ENCODE data around the gene PPP2R5D. TPM values are rescaled to one million over a fixed set of nuclear protein-coding genes. Genes with fewer than 3 reads are reported as not detected.

Gene PPP2R5D
- total RNA-seq, 2 donors from 2014 or later = 57.5 to 59.1 TPM

DNA sequence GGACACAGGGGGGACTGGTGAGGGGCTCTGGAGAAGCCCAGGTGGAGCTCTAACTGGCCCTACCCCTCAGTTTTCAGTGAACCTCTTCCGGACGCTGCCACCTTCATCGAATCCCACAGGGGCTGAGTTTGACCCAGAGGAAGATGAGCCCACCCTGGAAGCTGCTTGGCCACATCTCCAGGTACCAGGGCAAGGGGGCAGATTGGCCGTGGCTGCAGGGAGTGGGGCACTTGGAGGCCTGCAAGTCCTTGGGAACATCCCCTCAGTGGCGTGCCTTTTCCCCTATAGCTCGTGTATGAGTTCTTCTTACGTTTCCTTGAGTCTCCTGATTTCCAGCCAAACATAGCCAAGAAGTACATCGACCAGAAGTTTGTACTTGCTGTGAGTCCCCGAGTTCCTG is 22.8 kb downstream of the PPP2R5D start:
- peaks cover 62% of the 10 kb centered on the region for H3K36me3 ChIP-seq (ENCODE audit: control insufficient read depth, insufficient read depth, low read length)
- TF ChIP-seq, protein P1, sequence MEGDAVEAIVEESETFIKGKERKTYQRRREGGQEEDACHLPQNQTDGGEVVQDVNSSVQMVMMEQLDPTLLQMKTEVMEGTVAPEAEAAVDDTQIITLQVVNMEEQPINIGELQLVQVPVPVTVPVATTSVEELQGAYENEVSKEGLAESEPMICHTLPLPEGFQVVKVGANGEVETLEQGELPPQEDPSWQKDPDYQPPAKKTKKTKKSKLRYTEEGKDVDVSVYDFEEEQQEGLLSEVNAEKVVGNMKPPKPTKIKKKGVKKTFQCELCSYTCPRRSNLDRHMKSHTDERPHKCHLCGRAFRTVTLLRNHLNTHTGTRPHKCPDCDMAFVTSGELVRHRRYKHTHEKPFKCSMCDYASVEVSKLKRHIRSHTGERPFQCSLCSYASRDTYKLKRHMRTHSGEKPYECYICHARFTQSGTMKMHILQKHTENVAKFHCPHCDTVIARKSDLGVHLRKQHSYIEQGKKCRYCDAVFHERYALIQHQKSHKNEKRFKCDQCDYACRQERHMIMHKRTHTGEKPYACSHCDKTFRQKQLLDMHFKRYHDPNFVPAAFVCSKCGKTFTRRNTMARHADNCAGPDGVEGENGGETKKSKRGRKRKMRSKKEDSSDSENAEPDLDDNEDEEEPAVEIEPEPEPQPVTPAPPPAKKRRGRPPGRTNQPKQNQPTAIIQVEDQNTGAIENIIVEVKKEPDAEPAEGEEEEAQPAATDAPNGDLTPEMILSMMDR (conservative IDR thresholded peaks at IDR 0.05) = no peak
- WGBS, 2 experiments (ENCODE audit: insufficient coverage in 1 of 2, insufficient read length in 1 of 2) = 92 to 95% methylated on average over 8 to 9 of the region's 9 CpGs
- no peak overlapping the region for H3K27ac ChIP-seq (ENCODE audit: low read depth, low read length)
- peaks cover 64% of the 10 kb centered on the region for H3K36me3 Mint-ChIP-seq (ENCODE audit: low read depth)
- no peaks in the 10 kb centered on the region for H3K27me3 ChIP-seq (ENCODE audit: control insufficient read depth, insufficient read depth, low read length, poor library complexity, severe bottlenecking)
- no peaks in the 10 kb centered on the region for H3K9me3 Mint-ChIP-seq
- H3K4me3 Mint-ChIP-seq = no peak overlapping the region
- no peak overlapping the region for H3K27ac Mint-ChIP-seq
- H3K4me1 ChIP-seq (ENCODE audit: control insufficient read depth, insufficient read depth, low read length) = peaks cover 3% of the 10 kb centered on the region
- no peaks in the 10 kb centered on the region for H3K4me1 Mint-ChIP-seq
- no peak for DNase-seq
- H3K27me3 Mint-ChIP-seq (ENCODE audit: insufficient read depth) = no peaks in the 10 kb centered on the region
- no peak overlapping the region for H3K4me3 ChIP-seq (ENCODE audit: low read length)
- H3K9me3 ChIP-seq (ENCODE audit: control insufficient read depth, low read length) = no peaks in the 10 kb centered on the region
- H3K9ac ChIP-seq (ENCODE audit: extremely low read depth, low read length, poor library complexity, severe bottlenecking) = no peak overlapping the region

GRCh38 chr6:43009124-43009523 is 24.8 kb downstream of the PPP2R5D start:
- peaks cover 70% of the 10 kb centered on the region for H3K36me3 ChIP-seq (ENCODE audit: control insufficient read depth, insufficient read depth, low read length)
- peaks cover 8% of the 10 kb centered on the region for H3K4me1 ChIP-seq (ENCODE audit: control insufficient read depth, insufficient read depth, low read length)
- Mint-ChIP-seq H3K27ac (peak overlapping the region; percentile 13), H3K4me3 (no peak overlapping the region), H3K9me3 (no peaks in the 10 kb centered on the region), H3K4me1 (peaks cover 12% of the 10 kb centered on the region), H3K36me3 (ENCODE audit: low read depth) (peaks cover 66% of the 10 kb centered on the region), H3K27me3 (ENCODE audit: insufficient read depth) (no peaks in the 10 kb centered on the region)
- H3K9me3 ChIP-seq (ENCODE audit: control insufficient read depth, low read length) = no peaks in the 10 kb centered on the region
- H3K4me3 ChIP-seq (ENCODE audit: low read length) = no peak overlapping the region
- H3K9ac ChIP-seq (ENCODE audit: extremely low read depth, low read length, poor library complexity, severe bottlenecking) = no peak overlapping the region
- TF ChIP-seq, protein P1 (conservative IDR thresholded peaks at IDR 0.05) = peak; percentile 69
- no peak overlapping the region for H3K27ac ChIP-seq (ENCODE audit: low read depth, low read length)
- H3K27me3 ChIP-seq (ENCODE audit: control insufficient read depth, insufficient read depth, low read length, poor library complexity, severe bottlenecking) = no peaks in the 10 kb centered on the region
- peak; percentile 76 for DNase-seq
- WGBS, 2 experiments (ENCODE audit: insufficient coverage in 1 of 2, insufficient read length in 1 of 2) = 81 to 96% methylated on average over 4 to 6 of the region's 6 CpGs

DNA sequence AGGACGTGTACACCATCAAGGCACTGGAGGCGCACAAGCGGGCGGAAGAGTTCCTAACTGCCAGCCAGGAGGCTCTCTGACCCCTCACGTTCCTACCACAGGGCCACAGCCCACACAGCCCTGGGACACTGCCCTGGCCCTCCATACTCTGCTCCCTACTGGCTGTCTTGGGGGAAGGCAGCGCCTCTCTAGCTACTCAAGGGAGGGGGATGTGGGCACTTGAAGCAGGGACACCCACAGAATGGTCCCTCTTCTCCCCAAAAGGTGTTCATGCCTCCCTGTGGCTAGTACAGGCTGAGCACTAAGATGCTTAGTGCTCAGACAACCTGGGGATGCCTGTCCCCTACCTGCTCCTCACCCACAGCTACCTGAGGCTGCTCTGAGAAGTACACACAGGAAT is 26.8 kb downstream of the PPP2R5D start:
- no peaks in the 10 kb centered on the region for H3K9me3 ChIP-seq (ENCODE audit: control insufficient read depth, low read length)
- 89 to 92% methylated on average over 3 to 6 of the region's 6 CpGs for WGBS, 2 experiments (ENCODE audit: insufficient coverage in 1 of 2, insufficient read length in 1 of 2)
- no peaks in the 10 kb centered on the region for H3K9me3 Mint-ChIP-seq
- peaks cover 65% of the 10 kb centered on the region for H3K36me3 ChIP-seq (ENCODE audit: control insufficient read depth, insufficient read depth, low read length)
- peaks cover 1% of the 10 kb centered on the region for H3K27me3 Mint-ChIP-seq (ENCODE audit: insufficient read depth)
- H3K36me3 Mint-ChIP-seq (ENCODE audit: low read depth) = peaks cover 60% of the 10 kb centered on the region
- H3K27ac Mint-ChIP-seq = no peak overlapping the region
- TF ChIP-seq, protein P1 (conservative IDR thresholded peaks at IDR 0.05) = peak; percentile 48
- no peak overlapping the region for H3K9ac ChIP-seq (ENCODE audit: extremely low read depth, low read length, poor library complexity, severe bottlenecking)
- H3K27me3 ChIP-seq (ENCODE audit: control insufficient read depth, insufficient read depth, low read length, poor library complexity, severe bottlenecking) = no peaks in the 10 kb centered on the region
- H3K4me1 Mint-ChIP-seq = peaks cover 24% of the 10 kb centered on the region
- H3K27ac ChIP-seq (ENCODE audit: low read depth, low read length) = no peak overlapping the region
- peak; percentile 67 for DNase-seq
- H3K4me3 Mint-ChIP-seq = no peak overlapping the region
- H3K4me3 ChIP-seq (ENCODE audit: low read length) = no peak overlapping the region
- peaks cover 8% of the 10 kb centered on the region for H3K4me1 ChIP-seq (ENCODE audit: control insufficient read depth, insufficient read depth, low read length)

Measured in endodermal cell (in vitro differentiated cells).